HEK293 (cell line): ENCODE measurements around the gene TIAM2.

Experiments used
- BCL11A ChIP-seq: fragments of 450-650 bp; formaldehyde crosslinking; IDR thresholded peaks from 2 replicates; pipeline ENCODE4 v1.5.1; 2016; ENCODE audit warnings: low read depth, missing biosample characterization, missing genetic modification characterization
- GLIS2 ChIP-seq: fragments of 450-650 bp; formaldehyde crosslinking; IDR thresholded peaks from 2 replicates; pipeline ENCODE4 v1.5.1; 2016; ENCODE audit warnings: missing biosample characterization, missing genetic modification characterization
- HOXC10 ChIP-seq: sonication (generic); formaldehyde crosslinking; IDR thresholded peaks from 2 replicates; pipeline ENCODE4 v1.8.1; 2023; ENCODE audit warnings: mild to moderate bottlenecking, missing genetic modification reagents
- HOXD13 ChIP-seq: sonication (generic); formaldehyde crosslinking; IDR thresholded peaks from 2 replicates; pipeline ENCODE4 v1.8.0; 2022; ENCODE audit warnings: missing genetic modification reagents, borderline replicate concordance
- MEIS1 ChIP-seq: sonication (generic); formaldehyde crosslinking; IDR thresholded peaks from 2 replicates; pipeline ENCODE4 v1.8.1; 2022; ENCODE audit warnings: missing genetic modification reagents, mild to moderate bottlenecking, borderline replicate concordance
- PRDM4 ChIP-seq: fragments of 450-650 bp; formaldehyde crosslinking; IDR thresholded peaks from 2 replicates; pipeline ENCODE4 v1.5.1; 2017; ENCODE audit warnings: missing biosample characterization, missing genetic modification characterization
- REST ChIP-seq: fragments of 450-650 bp; formaldehyde crosslinking; IDR thresholded peaks from 2 replicates; pipeline ENCODE4 v1.5.1; 2016; ENCODE audit warnings: missing biosample characterization, missing genetic modification characterization
- TRIM28 ChIP-seq: IDR thresholded peaks from 2 replicates; pipeline ENCODE4 v1.6.1; 2011; ENCODE audit warnings: low read length, control low read depth, borderline replicate concordance
- TSHZ1 ChIP-seq: fragments of 450-650 bp; formaldehyde crosslinking; IDR thresholded peaks from 2 replicates; pipeline ENCODE4 v1.5.1; 2016; ENCODE audit warnings: missing biosample characterization, missing genetic modification characterization, borderline replicate concordance
- WT1 ChIP-seq: fragments of 450-650 bp; formaldehyde crosslinking; IDR thresholded peaks from 2 replicates; pipeline ENCODE4 v1.5.1; 2016; ENCODE audit warnings: missing biosample characterization, missing genetic modification characterization
- YY2 ChIP-seq: fragments of 450-650 bp; formaldehyde crosslinking; IDR thresholded peaks from 2 replicates; pipeline ENCODE4 v1.5.1; 2016; ENCODE audit warnings: missing biosample characterization, missing genetic modification characterization
- ZBTB8A ChIP-seq: fragments of 450-650 bp; formaldehyde crosslinking; IDR thresholded peaks from 2 replicates; pipeline ENCODE4 v1.5.1; 2016; ENCODE audit warnings: missing biosample characterization, missing genetic modification characterization
- ZIC2 ChIP-seq: fragments of 450-650 bp; formaldehyde crosslinking; IDR thresholded peaks from 2 replicates; pipeline ENCODE4 v1.5.1; 2016; ENCODE audit warnings: missing biosample characterization, missing genetic modification characterization
- ZNF16 ChIP-seq: fragments of 450-650 bp; formaldehyde crosslinking; IDR thresholded peaks from 2 replicates; pipeline ENCODE4 v1.5.1; 2016; ENCODE audit warnings: low read depth, missing biosample characterization, missing genetic modification characterization
- ZNF175 ChIP-seq: fragments of 450-650 bp; formaldehyde crosslinking; IDR thresholded peaks from 2 replicates; pipeline ENCODE4 v1.5.1; 2016; ENCODE audit warnings: missing biosample characterization, missing genetic modification characterization
- ZNF23 ChIP-seq: fragments of 450-650 bp; formaldehyde crosslinking; IDR thresholded peaks from 2 replicates; pipeline ENCODE4 v1.5.1; 2016; ENCODE audit warnings: missing biosample characterization, missing genetic modification characterization, borderline replicate concordance
- ZNF362 ChIP-seq: fragments of 450-650 bp; formaldehyde crosslinking; IDR thresholded peaks from 2 replicates; pipeline ENCODE4 v1.5.1; 2016; ENCODE audit warnings: missing biosample characterization, missing genetic modification characterization
- ZNF366 ChIP-seq: fragments of 450-650 bp; formaldehyde crosslinking; conservative IDR thresholded peaks from 2 replicates; pipeline ENCODE4 v1.5.1; 2016; ENCODE audit warnings: missing biosample characterization, missing genetic modification characterization
- ZNF423 ChIP-seq: fragments of 450-650 bp; formaldehyde crosslinking; IDR thresholded peaks from 2 replicates; pipeline ENCODE4 v1.5.1; 2016; ENCODE audit warnings: missing biosample characterization, missing genetic modification characterization
- ZNF585B ChIP-seq: fragments of 450-650 bp; formaldehyde crosslinking; IDR thresholded peaks from 2 replicates; pipeline ENCODE4 v1.5.1; 2016; ENCODE audit warnings: missing biosample characterization, missing genetic modification characterization
- ZNF677 ChIP-seq: fragments of 450-650 bp; IDR thresholded peaks from 2 replicates; pipeline ENCODE4 v1.5.0; 2018; ENCODE audit warnings: missing biosample characterization, mild to moderate bottlenecking, missing genetic modification characterization, moderate library complexity
- ZNF76 ChIP-seq: fragments of 450-650 bp; formaldehyde crosslinking; IDR thresholded peaks from 2 replicates; pipeline ENCODE4; 2016; ENCODE audit warnings: low read depth, missing biosample characterization, missing genetic modification characterization, borderline replicate concordance
- ZNF843 ChIP-seq: fragments of 450-650 bp; formaldehyde crosslinking; IDR thresholded peaks from 2 replicates; pipeline ENCODE4 v1.5.1; 2016; ENCODE audit warnings: missing biosample characterization, missing genetic modification characterization
- ZSCAN30 ChIP-seq: fragments of 450-650 bp; IDR thresholded peaks from 2 replicates; pipeline ENCODE4 v1.5.1; 2018; ENCODE audit warnings: missing biosample characterization, mild to moderate bottlenecking, missing genetic modification characterization, moderate library complexity
- TF ChIP-seq, protein P1 (sequence below): fragments of 450-650 bp; formaldehyde crosslinking; IDR thresholded peaks from 2 replicates; pipeline ENCODE4 v1.5.1; 2017; ENCODE audit warnings: missing biosample characterization, missing genetic modification characterization

TIAM2 gene

GRCh38 chr6:155201461-155202226 is 206.5 kb downstream of the TIAM2 start (continued):
- no peak for TF ChIP-seq REST
- TF ChIP-seq ZIC2 (tag by site-specific recombination) = no peak
- TF ChIP-seq GLIS2 (tag by site-specific recombination) = no peak
- peak; percentile 23; the same call in 1 of the 2 replicates for TF ChIP-seq ZNF423
- no peak for TF ChIP-seq ZNF76
- TF ChIP-seq ZBTB8A = 0 out of 2 replicates have a peak, but pooled peaks have one; percentile 12
- TF ChIP-seq PRDM4 (tag by site-specific recombination) = peak; percentile 76
- TF ChIP-seq ZNF362 = peak; percentile 48; the same call in 1 of the 2 replicates
- no peak for TF ChIP-seq ZNF16 (tag by site-specific recombination)
- TF ChIP-seq ZNF585B (tag by site-specific recombination) = no peak
- no peak for TF ChIP-seq HOXC10 (CRISPR knock-in tag)
- peak; percentile 88 for TF ChIP-seq ZNF843 (tag by site-specific recombination)
- TF ChIP-seq ZNF366 (tag by site-specific recombination) = peak; percentile 58
- TF ChIP-seq, protein P1, sequence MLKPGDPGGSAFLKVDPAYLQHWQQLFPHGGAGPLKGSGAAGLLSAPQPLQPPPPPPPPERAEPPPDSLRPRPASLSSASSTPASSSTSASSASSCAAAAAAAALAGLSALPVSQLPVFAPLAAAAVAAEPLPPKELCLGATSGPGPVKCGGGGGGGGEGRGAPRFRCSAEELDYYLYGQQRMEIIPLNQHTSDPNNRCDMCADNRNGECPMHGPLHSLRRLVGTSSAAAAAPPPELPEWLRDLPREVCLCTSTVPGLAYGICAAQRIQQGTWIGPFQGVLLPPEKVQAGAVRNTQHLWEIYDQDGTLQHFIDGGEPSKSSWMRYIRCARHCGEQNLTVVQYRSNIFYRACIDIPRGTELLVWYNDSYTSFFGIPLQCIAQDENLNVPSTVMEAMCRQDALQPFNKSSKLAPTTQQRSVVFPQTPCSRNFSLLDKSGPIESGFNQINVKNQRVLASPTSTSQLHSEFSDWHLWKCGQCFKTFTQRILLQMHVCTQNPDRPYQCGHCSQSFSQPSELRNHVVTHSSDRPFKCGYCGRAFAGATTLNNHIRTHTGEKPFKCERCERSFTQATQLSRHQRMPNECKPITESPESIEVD = peak; percentile 97
- no peak for TF ChIP-seq ZSCAN30 (tag by site-specific recombination)
- no peak for TF ChIP-seq ZNF175 (tag by site-specific recombination)
- TF ChIP-seq YY2 (tag by site-specific recombination) = no peak
- TF ChIP-seq ZNF677 (tag by site-specific recombination) = no peak
- no peak; the same call in 1 of the 2 replicates for TF ChIP-seq TSHZ1 (tag by site-specific recombination)
- peak; percentile 81; the same call in 1 of the 2 replicates for TF ChIP-seq TRIM28
- TF ChIP-seq HOXD13 (CRISPR knock-in tag) = peak; percentile 86; the same call in 1 of the 2 replicates
- 0 out of 2 replicates have a peak, but pooled peaks have one; percentile 23 for TF ChIP-seq WT1
- TF ChIP-seq ZNF23 (tag by site-specific recombination) = no peak
- peak; percentile 33; the same call in 1 of the 2 replicates for TF ChIP-seq BCL11A (tag by site-specific recombination)
- TF ChIP-seq MEIS1 = peak; percentile 92
